Mammary epithelial cell (primary cell): ENCODE data around the gene ITGB8.

ENCODE experiments used
- CTCF ChIP-seq, 2 donors: IDR thresholded peaks in 1 of 2; conservative IDR thresholded peaks in 1 of 2; 2 replicates each; pipeline ENCODE4 v1.5.1; 2011 to 2012; ENCODE audit warnings: inconsistent platforms in 2 of 2, low read length in 2 of 2, mild to moderate bottlenecking in 2 of 2, control low read depth in 1 of 2, low read depth in 1 of 2; ENCODE audit not compliant: insufficient read depth in 1 of 2; ENCODE audit errors: extremely low read depth in 1 of 2
- EZH2 ChIP-seq: IDR thresholded peaks from 2 replicates; pipeline ENCODE4 v1.6.1; 2012; ENCODE audit warnings: low read length, inconsistent platforms, borderline replicate concordance

GRCh38 chr7:20431146-20431545, 100.4 kb downstream of the ITGB8 start:
- TF ChIP-seq CTCF (conservative IDR thresholded peaks at IDR 0.05 in 1 of 2, IDR thresholded peaks at IDR 0.05 in 1 of 2; ENCODE audit: extremely low read depth in 1 of 2, insufficient read depth in 1 of 2, low read depth in 1 of 2, low read length in 2 of 2) (no peak), EZH2 (no peak)
